ENCODE measurements around the gene SPATS2L.

SPATS2L gene

GRCh38 chr2:200447139-200447855 lies 140.8 kb downstream of the SPATS2L start:
- TF ChIP-seq ZNF664 (tag by site-specific recombination; IDR thresholded peaks at IDR 0.05) (no peak), ZNF341 (tag by site-specific recombination; IDR thresholded peaks at IDR 0.05; ENCODE audit: low read depth) (no peak), ZFHX2 (tag by site-specific recombination; conservative IDR thresholded peaks at IDR 0.05) (no peak), ZNF626 (tag by site-specific recombination; IDR thresholded peaks at IDR 0.05) (no peak), BCL11A (tag by site-specific recombination; IDR thresholded peaks at IDR 0.05; ENCODE audit: low read depth) (no peak), ZNF354C (tag by site-specific recombination; IDR thresholded peaks at IDR 0.05; ENCODE audit: borderline replicate concordance, low read depth) (no peak), PBX3 (CRISPR knock-in tag; IDR thresholded peaks at IDR 0.05) (no peak), ZNF596 (tag by site-specific recombination; IDR thresholded peaks at IDR 0.05) (no peak), KLF1 (tag by site-specific recombination; IDR thresholded peaks at IDR 0.05) (no peak), ZNF423 (tag by site-specific recombination; IDR thresholded peaks at IDR 0.05) (no peak), ZNF174 (tag by site-specific recombination; IDR thresholded peaks at IDR 0.05) (no peak), ZNF433 (tag by site-specific recombination; IDR thresholded peaks at IDR 0.05; ENCODE audit: low read depth) (no peak), GLI2 (tag by site-specific recombination; IDR thresholded peaks at IDR 0.05; ENCODE audit: borderline replicate concordance, low read depth) (no peak), ZNF132 (tag by site-specific recombination; IDR thresholded peaks at IDR 0.05; ENCODE audit: borderline replicate concordance) (no peak)
- POLR2A ChIA-PET, result no interaction called here
- Histone ChIP-seq H3K27ac (ENCODE audit: extremely low read depth, low read depth, low read length) (no peak overlapping the region), H3K36me3 (ENCODE audit: control insufficient read depth in 2 of 2, insufficient read depth in 1 of 2, low read length in 2 of 2) (peaks cover 0 to 2% of the 10 kb centered on the region in 2 experiments; a peak in 1 of 3 replicates), H3K4me1 (ENCODE audit: control insufficient read depth, insufficient read depth, low read length) (no peaks in the 10 kb centered on the region), H3K9me3 (ENCODE audit: control insufficient read depth, insufficient read depth, low read depth, low read length) (no peaks in the 10 kb centered on the region), H3K4me3 (ENCODE audit: low read depth, low read length) (no peak overlapping the region)
- CTCF ChIA-PET, result interaction anchor here (0.7 kb wide), 1 partner anchor 45 kb away, joined by 3 read pairs; no protein-coding TSS in a partner anchor

- H3K4me1 ChIP-seq (ENCODE audit: control insufficient read depth, insufficient read depth, low read length), result no peaks in the 10 kb centered on the region
- H3K27ac ChIP-seq (ENCODE audit: extremely low read depth, low read depth, low read length), result no peak overlapping the region
- ChIA-PET POLR2A (no interaction called here), CTCF (no interaction called here)
- peaks cover 0 to 2% of the 10 kb centered on the region in 2 experiments; a peak in 1 of 3 replicates for H3K36me3 ChIP-seq (ENCODE audit: control insufficient read depth in 2 of 2, insufficient read depth in 1 of 2, low read length in 2 of 2)
- TF ChIP-seq MYNN (tag by site-specific recombination; IDR thresholded peaks at IDR 0.05; ENCODE audit: borderline replicate concordance) (no peak), KLF10 (tag by site-specific recombination; IDR thresholded peaks at IDR 0.05) (no peak), ZBTB21 (tag by site-specific recombination; IDR thresholded peaks at IDR 0.05) (no peak), ZBTB49 (tag by site-specific recombination; IDR thresholded peaks at IDR 0.05; ENCODE audit: low read depth) (no peak), ZNF146 (tag by site-specific recombination; IDR thresholded peaks at IDR 0.05) (no peak), ZBTB1 (tag by site-specific recombination; IDR thresholded peaks at IDR 0.05) (no peak), ZNF169 (tag by site-specific recombination; IDR thresholded peaks at IDR 0.05) (no peak), ZNF747 (tag by site-specific recombination; IDR thresholded peaks at IDR 0.05) (no peak), YY1 (tag by site-specific recombination; IDR thresholded peaks at IDR 0.05) (no peak), TRIM28 (IDR thresholded peaks at IDR 0.05; ENCODE audit: borderline replicate concordance, low read length) (no peak)
- H3K9me3 ChIP-seq (ENCODE audit: control insufficient read depth, insufficient read depth, low read depth, low read length), result no peaks in the 10 kb centered on the region
- no peak overlapping the region for H3K4me3 ChIP-seq (ENCODE audit: low read depth, low read length)
Measured at GRCh38 chr2:200448455-200448854, 142.0 kb downstream of the SPATS2L start.

Measured in HEK293 (cell line).